NCI-H1048 (cell line): ENCODE data around the gene CFAP99.
"Not testable (repeated sequence)": the region's sequence is repeated elsewhere in the genome, so short reads cannot be mapped to it uniquely, and the experiment has no call there.

ENCODE experiments used
- DNase-seq: peaks from one replicate; lab custom pipeline; 2025; lab: John Stamatoyannopoulos, UW

CFAP99 gene

DNA sequence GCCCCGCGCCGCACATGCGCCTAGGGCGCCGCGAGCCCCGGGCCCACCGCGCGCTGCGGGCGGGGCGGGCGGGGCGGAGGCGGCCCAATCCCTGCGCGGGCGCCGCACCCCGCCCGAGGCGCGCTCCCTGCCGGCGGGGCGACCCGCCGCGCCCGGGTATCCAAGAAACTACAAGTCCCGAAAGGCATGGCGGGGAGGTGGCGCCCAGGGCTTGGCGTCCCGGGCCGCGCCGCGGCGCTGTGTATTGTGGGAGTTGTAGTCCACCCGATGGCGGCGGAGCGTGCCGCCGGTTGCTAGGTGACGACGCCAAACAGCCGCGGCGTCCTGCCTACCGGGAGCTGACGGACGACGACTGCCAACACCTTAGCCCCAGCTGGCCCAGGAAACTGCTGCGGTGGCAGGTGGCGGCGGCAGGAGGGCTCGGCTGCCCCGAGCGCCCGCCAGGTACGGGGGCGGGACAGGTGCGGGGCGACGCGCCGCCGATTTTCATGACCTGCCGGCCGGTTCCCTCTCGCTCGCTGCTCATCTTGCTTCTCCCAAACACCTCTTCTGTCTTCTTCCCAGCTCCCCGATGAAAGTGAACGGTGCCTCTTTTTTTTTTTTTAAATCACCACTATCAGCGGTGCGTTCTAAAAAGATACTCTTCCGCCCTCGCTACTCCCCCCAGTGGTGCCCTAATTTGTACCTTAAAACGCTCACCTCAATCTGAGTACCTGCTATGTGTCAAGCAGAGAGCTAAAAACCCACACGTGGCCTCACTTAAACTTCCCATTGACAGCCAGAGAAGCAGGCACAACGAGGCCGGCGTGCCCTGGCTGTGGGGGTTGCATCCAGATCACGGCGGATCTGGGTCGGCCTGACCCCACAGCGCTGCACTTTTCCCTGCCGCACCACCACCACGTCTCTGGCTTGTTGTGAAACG, at the start of gene CFAP99:
CFAP99 (plus strand) TSS at position 306 of the 922 bp plus-strand sequence.
- peak; percentile 89 for DNase-seq

- DNase-seq = no peak
Measured at GRCh38 chr4:2370597-2371320, 48.0 kb upstream of the CFAP99 start.

DNA sequence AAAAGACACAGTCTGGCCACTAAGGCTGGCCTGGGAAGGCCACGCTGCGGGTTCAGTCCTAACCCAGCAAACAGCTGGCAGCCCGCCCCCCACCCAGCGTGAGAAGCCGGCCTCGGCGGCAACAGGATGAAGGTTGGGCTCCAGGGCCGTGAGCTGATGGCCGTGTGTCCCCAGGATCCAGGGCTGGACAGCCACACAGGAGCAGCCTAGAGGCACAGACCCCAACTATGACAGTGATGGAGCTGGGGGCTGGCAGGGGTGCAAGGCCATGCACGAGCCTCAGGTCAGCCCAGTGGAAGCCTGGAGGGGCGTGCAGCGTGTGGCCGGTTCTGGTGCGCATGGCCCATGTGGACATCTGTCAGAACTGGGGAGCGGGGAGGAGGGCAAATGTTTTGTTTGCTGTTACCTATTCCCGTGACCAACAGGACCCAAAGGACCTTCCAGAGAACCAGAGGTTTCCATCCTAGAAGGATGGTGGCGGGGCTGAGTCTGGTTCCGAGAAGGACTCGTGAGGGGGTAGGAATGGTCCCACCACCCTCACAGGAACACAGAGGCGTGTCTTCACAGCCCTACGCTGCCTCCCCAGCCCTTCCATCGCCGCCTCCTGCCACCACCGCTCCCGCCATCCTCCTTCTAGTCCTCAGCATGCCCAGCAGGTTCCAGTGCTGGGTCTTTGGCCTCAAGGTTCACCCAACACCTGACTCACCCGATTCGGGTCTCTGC, 46.8 kb upstream of the CFAP99 start:
- DNase-seq = no peak

DNA sequence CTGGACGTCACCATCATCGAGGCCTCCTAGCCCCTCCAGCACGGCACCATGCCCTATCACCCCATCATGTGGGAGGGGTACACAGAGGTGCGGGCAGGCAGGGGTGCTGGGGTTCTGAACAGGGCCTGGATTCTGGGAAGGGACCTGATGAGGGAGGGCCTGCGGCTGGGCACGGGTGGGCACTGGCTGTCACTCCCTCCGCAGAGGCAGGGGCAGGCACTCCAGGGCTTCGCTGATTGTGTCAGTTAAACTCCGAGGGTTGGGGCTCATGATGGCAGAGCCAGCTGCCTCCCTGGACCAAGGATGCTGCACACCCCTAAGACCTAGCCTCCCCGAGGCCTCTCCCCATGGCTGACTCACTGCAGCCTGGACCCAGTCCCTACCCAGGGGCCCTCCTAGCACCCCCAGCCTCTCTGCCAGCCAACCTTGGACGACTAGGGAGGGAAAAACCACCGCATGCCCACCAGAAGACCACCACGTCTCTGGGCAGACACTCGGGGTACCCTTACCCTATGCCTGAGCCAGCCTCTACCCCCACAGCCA, 46.2 kb upstream of the CFAP99 start:
- no peak for DNase-seq

GRCh38 chr4:2373532-2373931, 45.2 kb upstream of the CFAP99 start:
- DNase-seq = no peak

- no peak for DNase-seq
Measured at GRCh38 chr4:2375427-2375826, 43.3 kb upstream of the CFAP99 start.

GRCh38 chr4:2377241-2377640, 41.5 kb upstream of the CFAP99 start:
- DNase-seq = no peak

DNA sequence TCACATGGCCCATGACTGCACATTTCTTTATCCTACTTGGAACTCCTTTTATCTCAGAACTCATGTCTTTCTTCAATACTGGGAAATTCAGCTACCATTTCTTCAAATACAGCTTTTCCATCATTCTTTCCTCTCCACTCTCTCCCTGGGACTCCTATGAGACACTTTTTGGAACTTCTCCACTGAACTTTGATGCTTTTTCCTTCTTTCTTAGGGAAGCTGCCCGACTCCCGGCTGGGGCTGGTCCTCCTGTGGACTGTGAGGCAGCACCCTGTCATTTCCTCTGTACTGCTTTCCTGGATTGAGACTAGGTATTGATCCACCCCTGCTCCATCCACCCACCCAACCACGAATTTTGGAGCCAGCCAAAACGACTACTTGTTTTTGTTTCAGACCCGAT, 40.4 kb upstream of the CFAP99 start:
- no peak for DNase-seq

DNA sequence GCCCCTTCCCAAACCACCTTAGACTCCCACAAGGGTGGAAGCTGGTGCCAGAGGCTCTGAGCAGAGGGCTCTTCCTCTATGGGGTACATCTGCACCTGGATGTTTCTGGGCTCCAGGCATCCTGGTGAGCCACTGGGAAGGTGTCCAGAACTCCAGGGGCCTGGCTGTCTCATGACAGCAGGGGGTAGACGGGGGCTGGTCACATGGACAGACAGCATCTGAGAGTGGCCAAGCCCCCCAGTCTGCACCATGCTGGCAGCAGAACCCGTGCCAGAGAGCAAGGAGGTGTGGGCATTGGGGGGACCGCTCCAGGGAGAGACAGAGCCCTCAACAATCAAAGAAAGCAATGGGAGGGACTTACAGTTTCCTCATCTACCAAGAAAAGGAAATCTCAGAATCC, 39.9 kb upstream of the CFAP99 start:
- DNase-seq = no peak

DNA sequence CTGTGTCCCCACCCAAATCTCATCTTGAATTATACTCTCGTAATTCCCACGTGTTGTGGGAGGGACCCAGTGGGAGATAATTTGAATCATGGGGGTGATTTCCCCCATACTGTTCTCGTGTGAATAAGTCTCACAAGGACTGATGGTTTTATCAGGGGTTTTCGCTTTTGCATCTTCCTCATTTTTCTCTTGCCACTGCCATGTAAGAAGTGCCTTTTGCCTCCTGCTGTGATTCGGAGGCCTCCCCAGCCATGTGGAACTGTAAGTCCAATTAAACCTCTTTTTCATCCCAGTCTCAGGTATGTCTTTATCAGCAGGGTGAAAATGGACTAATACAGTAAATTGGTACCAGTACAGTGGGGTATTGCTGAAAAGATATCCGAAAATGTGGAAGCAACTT, 38.2 kb upstream of the CFAP99 start:
- not testable (repeated sequence) for DNase-seq

- DNase-seq = not testable (repeated sequence)
Measured at GRCh38 chr4:2382769-2383202, 36.0 kb upstream of the CFAP99 start.

GRCh38 chr4:2383220-2383631, 35.5 kb upstream of the CFAP99 start:
- not testable (repeated sequence) for DNase-seq

- no peak for DNase-seq
Measured at GRCh38 chr4:2383760-2384159, 35.0 kb upstream of the CFAP99 start.

- DNase-seq = no peak
Measured at GRCh38 chr4:2384245-2384644, 34.5 kb upstream of the CFAP99 start.

DNA sequence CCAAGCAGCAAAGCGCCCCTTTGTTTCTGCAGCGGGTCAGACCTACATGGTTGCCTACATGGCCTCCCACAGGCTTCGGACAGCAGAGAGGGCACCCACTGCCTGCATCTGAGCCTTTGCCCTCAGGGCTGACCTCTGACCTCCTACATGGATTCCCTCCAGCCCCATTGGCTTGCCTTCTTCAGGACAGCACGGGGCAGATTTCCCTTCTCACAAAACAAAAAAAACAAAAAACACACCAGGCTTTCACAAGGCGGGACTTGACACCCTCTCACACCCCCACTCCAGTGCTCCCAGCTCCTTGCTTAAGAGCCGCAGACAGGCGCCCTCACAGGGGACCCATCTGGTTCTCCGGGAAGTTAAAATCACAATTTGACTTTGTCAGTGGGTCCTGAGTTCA, 33.2 kb upstream of the CFAP99 start:
- DNase-seq = no peak

DNA sequence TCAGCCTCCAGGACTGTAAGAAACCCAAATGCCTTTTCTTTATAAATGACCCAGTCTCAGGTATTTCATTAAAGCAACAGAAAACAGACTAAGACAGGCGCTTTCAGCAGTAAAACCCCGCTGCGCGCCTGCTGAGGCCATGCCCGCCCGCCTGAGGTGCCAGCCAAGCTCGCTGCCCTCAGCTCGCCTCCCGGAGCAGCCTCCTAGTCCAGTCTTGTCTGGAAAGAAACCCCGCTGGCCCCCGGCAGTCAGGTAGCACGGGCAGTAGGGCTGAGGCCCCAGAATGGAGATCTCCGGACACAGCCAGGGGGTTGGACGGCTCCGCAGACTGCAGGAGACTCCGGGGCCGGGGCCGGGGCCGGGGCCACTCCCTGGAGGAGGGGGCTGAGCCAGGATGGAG, 32.0 kb upstream of the CFAP99 start:
- DNase-seq = no peak

DNA sequence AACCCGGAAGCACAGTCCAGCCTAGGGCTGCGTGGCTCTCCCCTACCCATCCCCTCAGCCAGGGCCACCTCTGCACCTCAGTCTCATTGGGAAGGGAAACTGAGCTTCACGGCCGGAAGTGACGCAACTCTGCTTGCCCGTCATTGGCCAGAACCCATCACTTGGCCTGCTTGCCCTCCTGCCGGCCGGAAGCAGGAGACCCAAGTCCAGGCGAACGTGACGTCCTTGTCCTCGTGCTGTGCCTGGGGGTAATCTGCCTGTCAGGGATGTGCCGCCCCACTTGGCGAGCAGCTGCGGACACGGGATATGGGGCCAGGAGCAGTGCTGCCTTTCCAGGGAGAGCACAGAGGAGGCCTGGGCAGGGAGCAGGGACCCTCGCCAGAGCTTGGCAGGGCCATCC, 31.5 kb upstream of the CFAP99 start:
- no peak for DNase-seq

DNA sequence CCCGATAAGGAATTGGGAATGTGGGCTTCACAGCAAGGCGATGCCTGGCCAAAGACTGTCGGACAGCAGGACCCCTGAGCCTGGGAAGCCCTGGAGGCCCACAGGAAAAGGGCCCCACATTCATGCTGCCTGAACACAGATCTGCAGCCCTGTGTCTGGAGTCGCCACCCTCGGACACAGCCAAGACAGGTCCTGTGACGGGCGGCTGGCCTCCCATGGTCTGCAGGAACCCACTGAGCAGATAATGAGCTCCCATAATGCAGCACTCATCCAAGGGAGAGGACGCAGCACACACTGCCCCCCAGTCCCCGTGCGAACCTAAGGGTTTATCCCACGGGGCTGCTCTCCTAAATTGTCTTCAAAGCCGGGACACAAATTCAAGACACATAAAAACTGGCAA, 30.9 kb upstream of the CFAP99 start:
- no peak for DNase-seq

- DNase-seq = no peak
Measured at GRCh38 chr4:2388429-2389182, 30.1 kb upstream of the CFAP99 start.

DNA sequence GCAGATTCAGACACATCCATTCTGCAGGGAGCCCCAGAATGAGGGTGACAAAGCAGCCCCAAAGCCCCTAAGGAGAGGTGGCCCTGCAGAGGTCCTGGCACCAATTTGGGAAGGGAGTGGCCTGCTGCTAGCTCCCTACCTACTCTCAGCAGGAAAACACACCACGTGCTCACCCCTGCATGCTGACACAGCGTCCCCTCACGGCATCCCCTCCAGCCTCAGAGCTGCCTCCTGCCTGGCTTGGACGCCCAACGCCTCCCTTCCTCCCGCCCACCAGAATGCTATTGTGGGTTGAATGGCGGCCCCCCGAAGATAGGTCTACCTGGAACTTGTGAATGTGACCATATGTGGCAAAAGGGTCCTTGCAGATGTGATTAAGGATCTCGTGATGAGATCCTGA, 29.1 kb upstream of the CFAP99 start:
- no peak for DNase-seq

DNA sequence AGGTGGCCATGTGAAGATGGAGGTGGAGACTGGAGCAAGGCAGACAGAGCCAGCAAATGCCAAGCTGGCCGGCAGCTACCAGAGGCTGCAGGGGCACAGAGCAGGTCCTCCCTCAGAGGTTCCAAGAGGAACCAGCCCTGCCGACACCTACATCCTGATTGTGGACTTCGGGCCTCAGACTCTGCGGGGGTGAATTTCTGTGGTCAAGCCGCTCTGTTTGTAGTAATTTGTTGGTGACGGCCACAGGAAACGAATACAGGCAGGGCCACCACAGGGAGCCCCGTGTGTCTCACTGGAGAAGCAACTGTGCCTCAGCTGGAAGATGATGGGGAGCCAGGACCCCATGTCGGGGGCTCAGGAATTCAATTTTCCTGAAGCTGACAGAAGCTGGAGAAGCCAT, 28.6 kb upstream of the CFAP99 start:
- no peak for DNase-seq
